ENCODE data around the gene MRC2.
"Not testable (repeated sequence)": the region's sequence is repeated elsewhere in the genome, so short reads cannot be mapped to it uniquely, and the experiment has no call there.

MRC2 gene

GRCh38 chr17:62592341-62593099 lies 35.0 kb upstream of the MRC2 start:
- FAIRE-seq, result no peak
- no peak for TF ChIP-seq POU2F2 (IDR thresholded peaks at IDR 0.05; ENCODE audit: low read depth, low read length)
- no peak for TF ChIP-seq POLR2AphosphoS5 (IDR thresholded peaks at IDR 0.05; ENCODE audit: low read depth, low read length)
- TF ChIP-seq PAX5 (IDR thresholded peaks at IDR 0.05; ENCODE audit: insufficient read depth, low read length, severe bottlenecking), result no peak
- TF ChIP-seq SPI1 (IDR thresholded peaks at IDR 0.05; ENCODE audit: low read depth, low read length), result no peak
- TF ChIP-seq POLR2A (IDR thresholded peaks at IDR 0.05; ENCODE audit: low read depth, low read length), result no peak
- TF ChIP-seq TAF1 (IDR thresholded peaks at IDR 0.05; ENCODE audit: low read depth, low read length), result no peak
- no peak for DNase-seq (ENCODE audit: insufficient read length, low spot score)

- TF ChIP-seq POLR2AphosphoS5 (IDR thresholded peaks at IDR 0.05; ENCODE audit: low read depth, low read length) (no peak), TAF1 (IDR thresholded peaks at IDR 0.05; ENCODE audit: low read depth, low read length) (no peak), POU2F2 (IDR thresholded peaks at IDR 0.05; ENCODE audit: low read depth, low read length) (no peak), PAX5 (IDR thresholded peaks at IDR 0.05; ENCODE audit: insufficient read depth, low read length, severe bottlenecking) (no peak), SPI1 (IDR thresholded peaks at IDR 0.05; ENCODE audit: low read depth, low read length) (no peak), POLR2A (IDR thresholded peaks at IDR 0.05; ENCODE audit: low read depth, low read length) (no peak)
- FAIRE-seq (no peak), DNase-seq (ENCODE audit: insufficient read length, low spot score) (no peak)
These were observed 32.0 kb upstream of the MRC2 start for GRCh38 chr17:62595484-62595883.

- FAIRE-seq (no peak), DNase-seq (ENCODE audit: insufficient read length, low spot score) (no peak)
- TF ChIP-seq SPI1 (IDR thresholded peaks at IDR 0.05; ENCODE audit: low read depth, low read length) (no peak), PAX5 (IDR thresholded peaks at IDR 0.05; ENCODE audit: insufficient read depth, low read length, severe bottlenecking) (no peak), POLR2AphosphoS5 (IDR thresholded peaks at IDR 0.05; ENCODE audit: low read depth, low read length) (no peak), TAF1 (IDR thresholded peaks at IDR 0.05; ENCODE audit: low read depth, low read length) (no peak), POLR2A (IDR thresholded peaks at IDR 0.05; ENCODE audit: low read depth, low read length) (no peak), POU2F2 (IDR thresholded peaks at IDR 0.05; ENCODE audit: low read depth, low read length) (no peak)
These were observed 30.8 kb upstream of the MRC2 start for GRCh38 chr17:62596662-62597061.

- no peak for DNase-seq (ENCODE audit: insufficient read length, low spot score)
- no peak for FAIRE-seq
These were observed 30.3 kb upstream of the MRC2 start for GRCh38 chr17:62597150-62597549.

GRCh38 chr17:62597920-62598319 lies 29.6 kb upstream of the MRC2 start:
- TF ChIP-seq PAX5 (IDR thresholded peaks at IDR 0.05; ENCODE audit: insufficient read depth, low read length, severe bottlenecking), result no peak
- TF ChIP-seq SPI1 (IDR thresholded peaks at IDR 0.05; ENCODE audit: low read depth, low read length), result no peak
- no peak for TF ChIP-seq POU2F2 (IDR thresholded peaks at IDR 0.05; ENCODE audit: low read depth, low read length)
- no peak for TF ChIP-seq POLR2A (IDR thresholded peaks at IDR 0.05; ENCODE audit: low read depth, low read length)
- no peak for TF ChIP-seq POLR2AphosphoS5 (IDR thresholded peaks at IDR 0.05; ENCODE audit: low read depth, low read length)
- TF ChIP-seq TAF1 (IDR thresholded peaks at IDR 0.05; ENCODE audit: low read depth, low read length), result no peak
- FAIRE-seq (no peak), DNase-seq (ENCODE audit: insufficient read length, low spot score) (no peak)

More at GRCh38 chr17:62597150-62597549, 30.3 kb upstream of the MRC2 start:
- TF ChIP-seq TAF1 (IDR thresholded peaks at IDR 0.05; ENCODE audit: low read depth, low read length), result no peak
- TF ChIP-seq POLR2AphosphoS5 (IDR thresholded peaks at IDR 0.05; ENCODE audit: low read depth, low read length), result no peak
- TF ChIP-seq SPI1 (IDR thresholded peaks at IDR 0.05; ENCODE audit: low read depth, low read length), result no peak
- TF ChIP-seq PAX5 (IDR thresholded peaks at IDR 0.05; ENCODE audit: insufficient read depth, low read length, severe bottlenecking), result no peak
- TF ChIP-seq POU2F2 (IDR thresholded peaks at IDR 0.05; ENCODE audit: low read depth, low read length), result no peak
- TF ChIP-seq POLR2A (IDR thresholded peaks at IDR 0.05; ENCODE audit: low read depth, low read length), result no peak

- TF ChIP-seq TAF1 (IDR thresholded peaks at IDR 0.05; ENCODE audit: low read depth, low read length) (no peak), POLR2A (IDR thresholded peaks at IDR 0.05; ENCODE audit: low read depth, low read length) (no peak), POLR2AphosphoS5 (IDR thresholded peaks at IDR 0.05; ENCODE audit: low read depth, low read length) (no peak), SPI1 (IDR thresholded peaks at IDR 0.05; ENCODE audit: low read depth, low read length) (no peak), PAX5 (IDR thresholded peaks at IDR 0.05; ENCODE audit: insufficient read depth, low read length, severe bottlenecking) (no peak)
- DNase-seq (ENCODE audit: insufficient read length, low spot score) (no peak), FAIRE-seq (no peak)
These were observed 27.4 kb upstream of the MRC2 start for GRCh38 chr17:62599964-62600657.

GRCh38 chr17:62600805-62601204 lies 26.7 kb upstream of the MRC2 start:
- TF ChIP-seq SPI1 (IDR thresholded peaks at IDR 0.05; ENCODE audit: low read depth, low read length) (no peak), PAX5 (IDR thresholded peaks at IDR 0.05; ENCODE audit: insufficient read depth, low read length, severe bottlenecking) (no peak), TAF1 (IDR thresholded peaks at IDR 0.05; ENCODE audit: low read depth, low read length) (no peak), POLR2AphosphoS5 (IDR thresholded peaks at IDR 0.05; ENCODE audit: low read depth, low read length) (no peak), POLR2A (IDR thresholded peaks at IDR 0.05; ENCODE audit: low read depth, low read length) (no peak), POU2F2 (IDR thresholded peaks at IDR 0.05; ENCODE audit: low read depth, low read length) (no peak)
- DNase-seq (ENCODE audit: insufficient read length, low spot score), result no peak
- FAIRE-seq, result no peak

- TF ChIP-seq POLR2A (IDR thresholded peaks at IDR 0.05; ENCODE audit: low read depth, low read length) (no peak), POLR2AphosphoS5 (IDR thresholded peaks at IDR 0.05; ENCODE audit: low read depth, low read length) (no peak), PAX5 (IDR thresholded peaks at IDR 0.05; ENCODE audit: insufficient read depth, low read length, severe bottlenecking) (no peak), POU2F2 (IDR thresholded peaks at IDR 0.05; ENCODE audit: low read depth, low read length) (no peak), TAF1 (IDR thresholded peaks at IDR 0.05; ENCODE audit: low read depth, low read length) (no peak), SPI1 (IDR thresholded peaks at IDR 0.05; ENCODE audit: low read depth, low read length) (no peak)
- DNase-seq (ENCODE audit: insufficient read length, low spot score), result no peak
- no peak for FAIRE-seq
These were observed 26.0 kb upstream of the MRC2 start for GRCh38 chr17:62601471-62601870.

- FAIRE-seq; DNase-seq (ENCODE audit: insufficient read length, low spot score): not testable (repeated sequence)
These were observed 23.7 kb upstream of the MRC2 start for GRCh38 chr17:62603783-62604182.

All from GM12891 (cell line).